K562 (cell line): Measurements from ENCODE around the gene ISG20L2.

Source experiments
- EZH2 ChIP-seq: IDR thresholded peaks from 2 replicates; pipeline ENCODE4 v1.6.1; 2012; ENCODE audit warnings: low read depth, mild to moderate bottlenecking, inconsistent platforms, low read length, borderline replicate concordance
- IRF2 ChIP-seq: sonication (generic); formaldehyde crosslinking; IDR thresholded peaks from 2 replicates; pipeline ENCODE4 v1.8.1; 2022; ENCODE audit warnings: mild to moderate bottlenecking, missing genetic modification reagents
- MYC ChIP-seq, 2 experiments: fragments of 250-450 bp in 1 of 2; sonication (Bioruptor Pico) in 1 of 2; IDR thresholded peaks; 2 replicates each; pipeline versions ENCODE4 v1.5.1 to v1.6.1; 2012 to 2021; ENCODE audit warnings: low read depth in 2 of 2, borderline replicate concordance in 1 of 2, improper control_type of control experiment in 1 of 2, low read length in 1 of 2, mild to moderate bottlenecking in 1 of 2, moderate library complexity in 1 of 2
- POLR2AphosphoS5 ChIP-seq: IDR thresholded peaks from 2 replicates; pipeline ENCODE4 v1.6.1; 2011; ENCODE audit warnings: mild to moderate bottlenecking, low read depth, low read length, moderate library complexity; ENCODE audit not compliant: control insufficient read depth, insufficient read depth
- ZKSCAN3 ChIP-seq: fragments of 250-450 bp; sonication (Bioruptor Pico); IDR thresholded peaks from 2 replicates; pipeline ENCODE4 v1.4.0; 2020

DNA sequence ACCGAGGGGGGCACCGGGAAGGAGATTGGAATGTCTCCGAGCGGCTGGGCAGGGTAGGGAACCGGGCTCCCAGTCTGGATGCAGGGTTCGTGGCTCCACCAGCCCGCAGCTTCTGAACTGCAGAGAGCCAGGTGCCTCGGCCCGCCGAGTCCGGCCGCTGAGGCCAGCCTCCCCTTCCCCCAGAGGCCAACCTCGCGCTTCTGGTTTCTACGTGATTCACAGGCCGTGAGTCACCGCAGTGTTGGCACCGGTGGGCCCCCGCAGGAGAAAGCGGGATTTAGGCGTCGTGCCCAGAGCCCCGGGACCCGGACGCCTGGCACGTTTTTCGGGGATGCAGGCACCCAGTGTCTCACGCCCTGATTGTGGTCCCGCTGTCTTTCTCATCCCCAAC lies 23.6 kb downstream of the ISG20L2 start:
- no peak for TF ChIP-seq MYC (IDR thresholded peaks at IDR 0.05; ENCODE audit: low read depth, low read length)
- no peak for TF ChIP-seq MYC (CRISPR knock-in tag; IDR thresholded peaks at IDR 0.05; ENCODE audit: borderline replicate concordance, low read depth)
- TF ChIP-seq EZH2: no peak
- TF ChIP-seq ZKSCAN3 (CRISPR knock-in tag): no peak
- no peak for TF ChIP-seq POLR2AphosphoS5
- no peak for TF ChIP-seq IRF2 (CRISPR knock-in tag)
